ENCODE measurements around the gene PTGDR.

The PTGDR gene

GRCh38 chr14:52325630-52326029 is 58.1 kb downstream of the PTGDR start:
- Histone ChIP-seq H4K8ac (ENCODE audit: low read depth, low read length) (no peak overlapping the region), H4K12ac (ENCODE audit: low read depth, low read length) (no peak overlapping the region), H3K79me1 (ENCODE audit: low read length) (no peaks in the 10 kb centered on the region), H2BK5ac (ENCODE audit: low read depth, low read length, poor library complexity) (no peak overlapping the region), H3K14ac (ENCODE audit: low read length) (no peak overlapping the region), H3K36me3 (ENCODE audit: control insufficient read depth in 1 of 2, insufficient read depth in 2 of 2, low read length in 2 of 2) (no peaks in the 10 kb centered on the region), H3K4me1 (ENCODE audit: control insufficient read depth in 1 of 2, insufficient read depth in 2 of 2, low read length in 2 of 2) (no peaks in the 10 kb centered on the region), H3K18ac (ENCODE audit: low read length) (no peak overlapping the region), H3K4me2 (ENCODE audit: low read length) (no peak overlapping the region), H2AK5ac (ENCODE audit: low read length) (no peak overlapping the region), H3K9ac (ENCODE audit: low read length) (no peak overlapping the region), H2BK12ac (ENCODE audit: low read length) (no peak overlapping the region), H2BK120ac (ENCODE audit: insufficient read depth, low read length, poor library complexity) (no peak overlapping the region), H3K23ac (ENCODE audit: low read length) (no peak overlapping the region), H3K4ac (ENCODE audit: low read depth, low read length) (no peak overlapping the region), H3K9me3 (ENCODE audit: insufficient read depth, low read depth, low read length) (no peaks in the 10 kb centered on the region), H3K27ac (ENCODE audit: low read depth, low read length) (no peak overlapping the region), H3K27me3 (ENCODE audit: insufficient read depth, low read length) (no peaks in the 10 kb centered on the region), H3K79me2 (ENCODE audit: control insufficient read depth, insufficient read depth, low read length, poor library complexity) (no peaks in the 10 kb centered on the region), H3K4me3 (ENCODE audit: low read depth, low read length) (no peak overlapping the region), H2AFZ (ENCODE audit: insufficient read depth, low read length, poor library complexity) (no peak overlapping the region), H4K91ac (ENCODE audit: low read depth, low read length) (no peak overlapping the region)
- no peak for DNase-seq
- no CpG with 5 or more reads among the region's 3 CpGs for WGBS (ENCODE audit: extremely low coverage, insufficient coverage, insufficient read length)
